Measurements from ENCODE around the gene RDX. TPM values are rescaled to one million over a fixed set of nuclear protein-coding genes. Genes with fewer than 3 reads are reported as not detected.
"Not testable (repeated sequence)": the region's sequence is repeated elsewhere in the genome, so short reads cannot be mapped to it uniquely, and the experiment has no call there.

The RDX gene
- total RNA-seq, 4 donors from 2014 or later = 95.7 to 140 (median 115) TPM

GRCh38 chr11:110287537-110287936 lies 8.9 kb downstream of the RDX start:
- no peak overlapping the region for H3K4me3 ChIP-seq
- no peak for TF ChIP-seq POLR2A (IDR thresholded peaks at IDR 0.05)
- TF ChIP-seq, protein P1, sequence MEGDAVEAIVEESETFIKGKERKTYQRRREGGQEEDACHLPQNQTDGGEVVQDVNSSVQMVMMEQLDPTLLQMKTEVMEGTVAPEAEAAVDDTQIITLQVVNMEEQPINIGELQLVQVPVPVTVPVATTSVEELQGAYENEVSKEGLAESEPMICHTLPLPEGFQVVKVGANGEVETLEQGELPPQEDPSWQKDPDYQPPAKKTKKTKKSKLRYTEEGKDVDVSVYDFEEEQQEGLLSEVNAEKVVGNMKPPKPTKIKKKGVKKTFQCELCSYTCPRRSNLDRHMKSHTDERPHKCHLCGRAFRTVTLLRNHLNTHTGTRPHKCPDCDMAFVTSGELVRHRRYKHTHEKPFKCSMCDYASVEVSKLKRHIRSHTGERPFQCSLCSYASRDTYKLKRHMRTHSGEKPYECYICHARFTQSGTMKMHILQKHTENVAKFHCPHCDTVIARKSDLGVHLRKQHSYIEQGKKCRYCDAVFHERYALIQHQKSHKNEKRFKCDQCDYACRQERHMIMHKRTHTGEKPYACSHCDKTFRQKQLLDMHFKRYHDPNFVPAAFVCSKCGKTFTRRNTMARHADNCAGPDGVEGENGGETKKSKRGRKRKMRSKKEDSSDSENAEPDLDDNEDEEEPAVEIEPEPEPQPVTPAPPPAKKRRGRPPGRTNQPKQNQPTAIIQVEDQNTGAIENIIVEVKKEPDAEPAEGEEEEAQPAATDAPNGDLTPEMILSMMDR (IDR thresholded peaks at IDR 0.05 in 4 of 5, conservative IDR thresholded peaks at IDR 0.05 in 1 of 5) = no peak
- peaks cover 38 to 42% of the 10 kb centered on the region in 2 donors for H3K4me1 ChIP-seq
- intact Hi-C loops (cut with DNase I; ENCODE audit: low total_unique reads) = no loop called here
- H3K36me3 ChIP-seq = no peaks in the 10 kb centered on the region
- no peaks in the 10 kb centered on the region for H3K9me3 ChIP-seq
- ATAC-seq = no peak
- no peak overlapping the region for H3K27ac ChIP-seq
- DNase-seq = no peak
- H3K27me3 ChIP-seq = no peaks in the 10 kb centered on the region
- in situ Hi-C loops (cut with MboI; ENCODE audit: low sequenced_read_pairs in 4 of 4) = no loop called here

DNA sequence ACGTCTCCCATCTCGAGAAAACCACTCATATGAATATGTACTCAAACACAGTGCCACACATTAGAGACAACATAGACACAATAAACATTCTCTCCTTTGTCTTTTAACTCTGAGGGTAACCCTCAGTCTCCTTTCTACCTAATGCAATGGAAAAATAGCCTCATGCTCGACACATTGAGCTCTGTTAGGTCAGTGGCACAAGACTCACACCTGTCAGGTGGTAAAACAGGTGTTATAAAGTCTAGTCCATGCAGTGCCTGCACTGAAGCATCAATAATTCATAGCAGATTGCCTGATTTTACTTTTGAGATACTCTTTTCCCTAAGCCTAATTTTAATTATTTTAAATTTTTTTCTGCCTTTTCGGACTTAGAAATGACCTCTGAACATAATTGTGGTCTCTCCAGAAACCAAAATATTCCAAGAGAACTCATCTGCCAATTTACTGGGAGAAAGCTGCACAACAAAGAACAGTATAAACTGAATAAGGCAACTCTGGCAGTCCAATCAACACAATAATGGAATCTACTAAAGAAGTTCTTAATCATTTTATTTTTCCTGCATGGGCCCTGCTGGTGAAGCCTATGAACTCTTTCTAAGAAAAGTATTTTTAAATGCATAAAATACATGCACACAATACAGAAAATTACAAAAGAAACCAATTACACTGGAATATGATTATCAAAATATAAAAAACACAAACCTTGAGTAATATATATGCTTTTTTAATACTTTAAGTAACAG lies 9.9 kb downstream of the RDX start:
- intact Hi-C loops (cut with DNase I; ENCODE audit: low total_unique reads) (no loop called here), in situ Hi-C loops (cut with MboI; ENCODE audit: low sequenced_read_pairs in 4 of 4) (no loop called here)
- no peak overlapping the region for H3K4me3 ChIP-seq
- no peaks in the 10 kb centered on the region for H3K36me3 ChIP-seq
- H3K9me3 ChIP-seq = no peaks in the 10 kb centered on the region
- ATAC-seq (no peak), DNase-seq (no peak)
- peaks cover 33 to 45% of the 10 kb centered on the region in 2 donors for H3K4me1 ChIP-seq
- no peak for TF ChIP-seq POLR2A (IDR thresholded peaks at IDR 0.05)
- TF ChIP-seq, protein P1 (IDR thresholded peaks at IDR 0.05 in 4 of 5, conservative IDR thresholded peaks at IDR 0.05 in 1 of 5) = no peak
- H3K27ac ChIP-seq = no peak overlapping the region
- H3K27me3 ChIP-seq = no peaks in the 10 kb centered on the region

DNA sequence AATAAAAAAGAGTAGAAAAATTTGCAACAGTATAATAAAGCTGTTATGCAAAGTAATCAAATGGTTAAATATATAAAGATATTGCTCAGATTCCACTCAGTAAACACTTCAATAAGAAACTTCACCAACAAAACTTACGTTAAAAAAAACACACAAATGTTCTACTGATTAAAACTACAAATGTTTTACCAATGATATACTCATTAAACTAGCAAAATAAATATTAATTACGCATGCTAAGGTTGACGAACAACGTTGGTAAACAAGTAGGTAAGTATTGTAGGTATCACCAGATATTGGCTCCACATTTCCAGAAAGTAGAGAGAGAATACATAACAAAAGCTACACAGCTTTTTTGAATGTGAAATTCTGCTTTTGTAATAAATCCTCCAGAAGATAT lies 12.6 kb downstream of the RDX start:
- H3K4me3 ChIP-seq = no peak overlapping the region
- peaks cover 0 to 5% of the 10 kb centered on the region in 2 donors for H3K36me3 ChIP-seq
- in situ Hi-C loops (cut with MboI; ENCODE audit: low sequenced_read_pairs in 4 of 4) = no loop called here
- H3K9me3 ChIP-seq = no peaks in the 10 kb centered on the region
- H3K27me3 ChIP-seq = no peaks in the 10 kb centered on the region
- intact Hi-C loops (cut with DNase I; ENCODE audit: low total_unique reads) = no loop called here
- DNase-seq (no peak), ATAC-seq (no peak)
- peaks cover 43 to 49% of the 10 kb centered on the region in 2 donors for H3K4me1 ChIP-seq
- TF ChIP-seq, protein P1 (IDR thresholded peaks at IDR 0.05 in 4 of 5, conservative IDR thresholded peaks at IDR 0.05 in 1 of 5) = no peak
- no peak for TF ChIP-seq POLR2A (IDR thresholded peaks at IDR 0.05)
- no peak overlapping the region for H3K27ac ChIP-seq

DNA sequence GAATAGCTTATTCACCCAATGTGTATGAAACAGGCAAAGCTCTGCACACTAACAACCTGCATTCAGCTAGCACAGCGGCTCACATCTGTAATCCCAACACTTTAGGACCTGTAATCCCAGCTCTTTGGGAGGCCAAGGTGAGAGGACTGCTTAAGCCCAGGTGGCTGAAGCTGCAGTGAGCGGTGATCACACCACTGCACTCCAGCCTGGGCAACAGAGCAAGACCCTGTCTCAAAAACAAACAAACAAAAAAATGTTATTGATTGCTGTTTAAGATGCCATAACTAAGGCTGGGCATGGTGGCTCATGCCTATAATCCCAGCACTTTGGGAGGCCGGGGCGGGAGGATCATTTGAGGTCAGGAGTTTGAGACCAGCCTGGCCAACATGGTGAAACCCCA lies 15.8 kb downstream of the RDX start:
- intact Hi-C loops (cut with DNase I; ENCODE audit: low total_unique reads); DNase-seq; ATAC-seq; H3K27me3 ChIP-seq; in situ Hi-C loops (cut with MboI; ENCODE audit: low sequenced_read_pairs in 4 of 4); H3K36me3 ChIP-seq; H3K27ac ChIP-seq; H3K4me3 ChIP-seq; H3K9me3 ChIP-seq: not testable (repeated sequence)
- peaks cover 15 to 22% of the 10 kb centered on the region in 2 donors for H3K4me1 ChIP-seq

- no peaks in the 10 kb centered on the region for H3K9me3 ChIP-seq
- peaks cover 15 to 22% of the 10 kb centered on the region in 2 donors for H3K4me1 ChIP-seq
- in situ Hi-C loops (cut with MboI; ENCODE audit: low sequenced_read_pairs in 4 of 4) = no loop called here
- no peak overlapping the region for H3K27ac ChIP-seq
- no peaks in the 10 kb centered on the region for H3K27me3 ChIP-seq
- DNase-seq (no peak), ATAC-seq (no peak)
- TF ChIP-seq, protein P1 (IDR thresholded peaks at IDR 0.05 in 4 of 5, conservative IDR thresholded peaks at IDR 0.05 in 1 of 5) = no peak
- TF ChIP-seq POLR2A (IDR thresholded peaks at IDR 0.05) = no peak
- intact Hi-C loops (cut with DNase I; ENCODE audit: low total_unique reads) = no loop called here
- H3K4me3 ChIP-seq = no peak overlapping the region
- H3K36me3 ChIP-seq = peaks cover 0 to 7% of the 10 kb centered on the region in 2 donors
Observed at GRCh38 chr11:110279881-110280280, 16.5 kb downstream of the RDX start.
